Measurements from ENCODE around the gene EXT2.

Gene EXT2

DNA sequence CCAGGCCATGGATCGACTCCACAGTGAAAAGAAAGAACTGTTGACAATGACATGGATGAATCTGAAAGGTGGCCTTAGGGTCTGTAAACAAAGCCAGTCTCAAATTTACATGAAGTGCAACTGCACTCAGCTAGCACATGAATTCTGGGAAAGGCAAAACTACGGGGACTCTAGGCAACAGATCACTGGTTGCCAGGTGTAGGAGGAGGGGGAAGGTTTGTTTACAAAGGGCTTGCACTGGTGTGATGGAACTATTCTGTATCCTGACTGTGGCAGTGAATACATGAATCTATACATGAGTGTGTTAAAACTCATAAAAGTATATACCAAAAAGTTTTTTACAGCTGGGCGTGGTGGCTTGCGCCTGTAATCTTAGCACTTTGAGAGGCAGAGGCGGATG is 187.1 kb downstream of the EXT2 start (continued):
- TF ChIP-seq RARB (CRISPR knock-in tag; IDR thresholded peaks at IDR 0.05) (no peak), ARNTL (CRISPR knock-in tag; IDR thresholded peaks at IDR 0.05; ENCODE audit: borderline replicate concordance, low read depth) (no peak), ZC3H10 (CRISPR knock-in tag; IDR thresholded peaks at IDR 0.05) (no peak)

- no peak for TF ChIP-seq TCF4 (CRISPR knock-in tag; IDR thresholded peaks at IDR 0.05; ENCODE audit: borderline replicate concordance)
- no peak for TF ChIP-seq BACH2 (CRISPR knock-in tag; IDR thresholded peaks at IDR 0.05; ENCODE audit: borderline replicate concordance)
- no peak for TF ChIP-seq ZFP3 (CRISPR knock-in tag; IDR thresholded peaks at IDR 0.05)
- TF ChIP-seq TOX (CRISPR knock-in tag; IDR thresholded peaks at IDR 0.05; ENCODE audit: borderline replicate concordance): no peak
- TF ChIP-seq TSHZ2 (CRISPR knock-in tag; IDR thresholded peaks at IDR 0.05): no peak
- TF ChIP-seq, protein P1, sequence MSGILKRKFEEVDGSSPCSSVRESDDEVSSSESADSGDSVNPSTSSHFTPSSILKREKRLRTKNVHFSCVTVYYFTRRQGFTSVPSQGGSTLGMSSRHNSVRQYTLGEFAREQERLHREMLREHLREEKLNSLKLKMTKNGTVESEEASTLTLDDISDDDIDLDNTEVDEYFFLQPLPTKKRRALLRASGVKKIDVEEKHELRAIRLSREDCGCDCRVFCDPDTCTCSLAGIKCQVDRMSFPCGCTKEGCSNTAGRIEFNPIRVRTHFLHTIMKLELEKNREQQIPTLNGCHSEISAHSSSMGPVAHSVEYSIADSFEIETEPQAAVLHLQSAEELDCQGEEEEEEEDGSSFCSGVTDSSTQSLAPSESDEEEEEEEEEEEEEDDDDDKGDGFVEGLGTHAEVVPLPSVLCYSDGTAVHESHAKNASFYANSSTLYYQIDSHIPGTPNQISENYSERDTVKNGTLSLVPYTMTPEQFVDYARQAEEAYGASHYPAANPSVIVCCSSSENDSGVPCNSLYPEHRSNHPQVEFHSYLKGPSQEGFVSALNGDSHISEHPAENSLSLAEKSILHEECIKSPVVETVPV (CRISPR knock-in tag; IDR thresholded peaks at IDR 0.05): no peak
- no peak for TF ChIP-seq CREB5 (CRISPR knock-in tag; IDR thresholded peaks at IDR 0.05; ENCODE audit: low read depth)
- TF ChIP-seq CSDC2 (CRISPR knock-in tag; IDR thresholded peaks at IDR 0.05): no peak
- no peak for TF ChIP-seq ZNF565 (CRISPR knock-in tag; conservative IDR thresholded peaks at IDR 0.05; ENCODE audit: low read depth)
- no peak for TF ChIP-seq SNAI2 (CRISPR knock-in tag; IDR thresholded peaks at IDR 0.05)
- TF ChIP-seq ZNF8 (CRISPR knock-in tag; IDR thresholded peaks at IDR 0.05): no peak
- peak; percentile 23 for ATAC-seq
These were observed 190.3 kb downstream of the EXT2 start for GRCh38 chr11:44285756-44286155.

- TF ChIP-seq ZNF8 (CRISPR knock-in tag; IDR thresholded peaks at IDR 0.05) (no peak), ZFP30 (CRISPR knock-in tag; IDR thresholded peaks at IDR 0.05) (no peak), TOX (CRISPR knock-in tag; IDR thresholded peaks at IDR 0.05; ENCODE audit: borderline replicate concordance) (no peak), ZFP3 (CRISPR knock-in tag; IDR thresholded peaks at IDR 0.05) (no peak), SNAI2 (CRISPR knock-in tag; IDR thresholded peaks at IDR 0.05) (no peak), RARB (CRISPR knock-in tag; IDR thresholded peaks at IDR 0.05) (no peak), GLIS3 (CRISPR knock-in tag; IDR thresholded peaks at IDR 0.05) (no peak), PATZ1 (CRISPR knock-in tag; IDR thresholded peaks at IDR 0.05; ENCODE audit: borderline replicate concordance) (no peak), ARNTL (CRISPR knock-in tag; IDR thresholded peaks at IDR 0.05; ENCODE audit: borderline replicate concordance, low read depth) (no peak), ZC3H10 (CRISPR knock-in tag; IDR thresholded peaks at IDR 0.05) (no peak), BACH2 (CRISPR knock-in tag; IDR thresholded peaks at IDR 0.05; ENCODE audit: borderline replicate concordance) (no peak)
- ATAC-seq: peak; percentile 85
These were observed 190.9 kb downstream of the EXT2 start for GRCh38 chr11:44286268-44286880.

DNA sequence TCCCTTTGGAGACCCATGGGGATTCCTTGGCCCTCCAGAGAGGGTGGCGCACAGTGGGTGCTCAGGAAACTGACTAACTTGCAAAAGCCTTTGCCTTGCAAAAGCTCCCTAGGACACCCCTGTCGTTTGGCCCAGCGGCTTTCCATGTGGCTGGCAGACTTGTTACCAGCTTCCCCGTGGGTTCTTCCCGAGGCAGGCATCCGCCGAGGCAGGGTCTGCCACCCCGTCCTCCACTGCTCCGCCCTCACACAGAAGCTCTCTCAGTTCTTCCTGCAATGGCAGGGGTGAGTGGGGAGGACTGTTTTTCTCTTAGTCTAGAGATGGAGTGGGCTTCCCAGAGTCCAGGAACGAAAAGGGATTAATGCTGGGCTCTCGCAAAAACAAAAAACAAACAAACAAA is 191.4 kb downstream of the EXT2 start:
- no peak for ATAC-seq

More for the DNA sequence above, 191.4 kb downstream of the EXT2 start:
- no peak for TF ChIP-seq CREB5 (CRISPR knock-in tag; IDR thresholded peaks at IDR 0.05; ENCODE audit: low read depth)
